HepG2 (cell line): ENCODE results near the gene IFI27. TPM values are rescaled to one million over a fixed set of nuclear protein-coding genes. Genes with fewer than 3 reads are reported as not detected.
A peak's percentile ranks its signal among the peaks of the same experiment; 100 is the strongest.
"Not testable (repeated sequence)": the region's sequence is repeated elsewhere in the genome, so short reads cannot be mapped to it uniquely, and the experiment has no call there.

Experiments
- ATAC-seq: fragments of 200-7000 bp; cut with Tn5 transposase; 3 replicates; pipeline ENCODE4 v1.9.1; 2020; ENCODE audit warnings: mild to moderate bottlenecking, moderate library complexity
- BruUV-seq: library from RNA; stranded (reverse); fragments of 400-500 nt; replicated peaks from 2 replicates; lab custom pipeline; 2021; lab: Mats Ljungman, UMichigan
- CTCF ChIA-PET: fragments of 300-600 bp; formaldehyde crosslinking; extraction: SDS; loops from one replicate; lab custom pipeline; 2021; ENCODE audit warnings: low total read pairs, inconsistent platforms, low intra/inter-chr PET ratio; lab: Yijun Ruan, JAX
- POLR2A ChIA-PET: fragments of 350-600 bp; sonication (Branson Sonifier 250); formaldehyde crosslinking; loops from one replicate; lab custom pipeline; 2020; ENCODE audit warnings: antibody characterized with exemption, inconsistent platforms; lab: Yijun Ruan, JAX
- DNase-seq: peaks from one replicate; pipeline ENCODE4 v3.0.0-alpha.2; 2015; ENCODE audit warnings: low spot score
- FAIRE-seq: peaks from 3 replicates; lab custom pipeline; 2011; peaks lifted over from hg19 to GRCh38; lab: Jason Lieb, UNC
- H2AFZ ChIP-seq: one replicate; pipeline ENCODE4 v1.6.1; 2011; ENCODE audit warnings: low read length, inconsistent platforms
- H3K27ac ChIP-seq: fragments of 300-600 bp; 3 replicates; pipeline ENCODE4 v1.8.0; 2011; ENCODE audit warnings: mixed run types, mild to moderate bottlenecking, mixed read lengths, low read length, inconsistent platforms; ENCODE audit not compliant: insufficient read depth; ENCODE audit errors: extremely low read length
- H3K27me3 ChIP-seq, 2 experiments: fragments of 200-600 bp in 1 of 2; 2 replicates in 1 of 2; 3 replicates in 1 of 2; pipeline versions ENCODE4 v1.6.0 to v1.8.0; 2011; ENCODE audit warnings: low read length in 2 of 2, mild to moderate bottlenecking in 2 of 2, moderate library complexity in 2 of 2, inconsistent platforms in 1 of 2; ENCODE audit not compliant: insufficient read depth in 2 of 2, control insufficient read depth in 1 of 2
- H3K36me3 ChIP-seq, 2 experiments: fragments of 200-600 bp in 1 of 2; replicated peaks in 1 of 2; 2 replicates in 1 of 2; 3 replicates in 1 of 2; pipeline versions ENCODE4 v1.5.1 to v1.8.0; 2011; ENCODE audit warnings: low read length in 2 of 2, inconsistent platforms in 1 of 2; ENCODE audit not compliant: insufficient read depth in 2 of 2, control insufficient read depth in 1 of 2
- H3K4me1 ChIP-seq: 2 replicates; pipeline ENCODE4 v1.5.1; 2012; ENCODE audit warnings: low read length, inconsistent platforms; ENCODE audit not compliant: insufficient read depth
- H3K4me2 ChIP-seq: 2 replicates; pipeline ENCODE4 v1.6.0; 2011; ENCODE audit warnings: low read depth, low read length, inconsistent platforms
- H3K4me3 ChIP-seq, 3 experiments: fragments of 200-600 bp in 1 of 3; sonication (generic), shearing (Covaris generic) in 1 of 3; replicated peaks in 1 of 3; 2 replicates each; pipeline ENCODE4 v1.5.1; 2011 to 2016; ENCODE audit warnings: low read length in 3 of 3, inconsistent platforms in 2 of 3, low read depth in 2 of 3, mild to moderate bottlenecking in 2 of 3, control low read depth in 1 of 3, mixed read lengths in 1 of 3; ENCODE audit not compliant: insufficient read depth in 1 of 3
- H3K79me2 ChIP-seq: one replicate; pipeline ENCODE4 v1.6.1; 2011; ENCODE audit warnings: low read length, inconsistent platforms; ENCODE audit not compliant: insufficient read depth
- H3K9ac ChIP-seq: 2 replicates; pipeline ENCODE4 v1.6.0; 2011; ENCODE audit warnings: mild to moderate bottlenecking, low read depth, low read length, inconsistent platforms; ENCODE audit not compliant: insufficient read depth
- H3K9me3 ChIP-seq: 2 replicates; pipeline ENCODE4 v1.5.1; 2012; ENCODE audit warnings: mild to moderate bottlenecking, low read length
- H4K20me1 ChIP-seq: 2 replicates; pipeline ENCODE4 v1.6.0; 2011; ENCODE audit warnings: inconsistent platforms, mild to moderate bottlenecking, low read length, moderate library complexity; ENCODE audit not compliant: insufficient read depth
- CEBPB ChIP-seq: IDR thresholded peaks from 2 replicates; pipeline ENCODE4 v1.6.1; 2011; ENCODE audit warnings: low read depth, low read length, improper control_type of control experiment, borderline replicate concordance
- GATAD1 ChIP-seq: IDR thresholded peaks from 2 replicates; pipeline ENCODE4 v1.6.1; 2016; ENCODE audit warnings: missing genetic modification reagents, missing compliant biosample characterization
- HNF4A ChIP-seq: sonication (generic); formaldehyde crosslinking; IDR thresholded peaks from 2 replicates; pipeline ENCODE4 v1.4.0; 2020; ENCODE audit warnings: missing genetic modification reagents
- MAF1 ChIP-seq: sonication (generic); formaldehyde crosslinking; IDR thresholded peaks from 2 replicates; pipeline ENCODE4 v1.5.0; 2020; ENCODE audit warnings: missing genetic modification reagents, borderline replicate concordance
- SIX1 ChIP-seq: sonication (generic); formaldehyde crosslinking; IDR thresholded peaks from 2 replicates; pipeline ENCODE4 v1.4.0; 2020; ENCODE audit warnings: missing genetic modification reagents, borderline replicate concordance
- ZBTB8A ChIP-seq: sonication (generic); formaldehyde crosslinking; IDR thresholded peaks from 2 replicates; pipeline ENCODE4 v1.4.0; 2020; ENCODE audit warnings: mild to moderate bottlenecking, low read depth, missing genetic modification reagents, borderline replicate concordance
- ZFYVE20 ChIP-seq: sonication (generic); formaldehyde crosslinking; IDR thresholded peaks from 2 replicates; pipeline ENCODE4 v1.8.0; 2023; ENCODE audit warnings: low read depth, mild to moderate bottlenecking, moderate library complexity, missing genetic modification reagents, borderline replicate concordance
- ZNF264 ChIP-seq: sonication (generic); formaldehyde crosslinking; IDR thresholded peaks from 2 replicates; pipeline ENCODE4 v1.4.0; 2020; ENCODE audit warnings: missing genetic modification reagents
- WGBS: methylation state at CpG from one replicate; pipeline ENCODE4 v1.1.6; 2017; ENCODE audit warnings: low lambda C conversion rate; 5-methylcytosine and 5-hydroxymethylcytosine counted together
- in situ Hi-C: cut with HindIII; loops from 2 replicates; pipeline ENCODE4 v1.10.0; 2017; ENCODE audit warnings: low pct_unique_long_range_greater_than_20kb; ENCODE audit not compliant: extremely low pct_ligation_motif_present
- intact Hi-C: fragments of 100-400 bp; cut with micrococcal nuclease; formaldehyde crosslinking; loops from one replicate; pipeline ENCODE4 v1.10.0; 2022; ENCODE audit not compliant: unreplicated experiment
- polyA plus RNA-seq, 8 experiments: library from polyadenylated mRNA; depleted of rRNA in 3 of 8; stranded (reverse) in 7 of 8; unstranded in 1 of 8; fragments of >200 nt; fragmentation: Illumina TruSeq in 4 of 8; extraction: Trizol in 4 of 8; gene quantifications; 2 replicates each; pipeline versions ENCODE4 v1.2.1 to v1.2.3, GENCODE V29; 2011 to 2016; ENCODE audit warnings: low read depth in 4 of 8, missing spikeins in 1 of 8, mixed read lengths in 1 of 8; ENCODE audit not compliant: insufficient read depth in 1 of 8
- total RNA-seq, 5 experiments: library from RNA; depleted of rRNA; stranded (reverse); fragments of >200 nt; fragmentation: Illumina TruSeq; extraction: Trizol; gene quantifications; 2 replicates each; pipeline ENCODE4 v1.2.3, GENCODE V29; 2016; ENCODE audit warnings: low read depth in 1 of 5

The IFI27 gene
- total and polyA plus RNA-seq, 2 of the 13 experiments (the other 11 are each of a cell fraction or from before 2014, with no cell fraction given): 1.2 to 1.7 TPM

- H4K20me1 ChIP-seq: no peaks in the 10 kb centered on the region
- in situ Hi-C loops (no loop called here), intact Hi-C loops (no loop called here)
- H3K4me1 ChIP-seq: peaks cover 11% of the 10 kb centered on the region; the same call in 1 of the 2 replicates
- TF ChIP-seq CEBPB (peak; percentile 39), MAF1 (CRISPR knock-in tag) (no peak), ZNF264 (CRISPR knock-in tag) (no peak), ZBTB8A (CRISPR knock-in tag) (no peak), SIX1 (CRISPR knock-in tag) (no peak), GATAD1 (no peak), ZFYVE20 (CRISPR knock-in tag) (no peak)
- peaks cover 0 to 11% of the 10 kb centered on the region in 2 experiments; a peak in 2 of 5 replicates for H3K27me3 ChIP-seq
- no peak overlapping the region for H2AFZ ChIP-seq
- ATAC-seq (no peak), FAIRE-seq (no peak), DNase-seq (no peak)
- CTCF ChIA-PET: no interaction called here
- no peak overlapping the region for H3K9ac ChIP-seq
- no peaks in the 10 kb centered on the region for H3K79me2 ChIP-seq
- H3K9me3 ChIP-seq: no peaks in the 10 kb centered on the region
- H3K36me3 ChIP-seq: no peaks in the 10 kb centered on the region
- POLR2A ChIA-PET: no interaction called here
- no peak overlapping the region for H3K4me2 ChIP-seq
- H3K27ac ChIP-seq: no peak overlapping the region
- no peak overlapping the region for H3K4me3 ChIP-seq
- WGBS: 37% methylated on average over 5 of the region's 6 CpGs
- BruUV-seq: no TSS peak
These were observed 43.3 kb downstream of the IFI27 start for GRCh38 chr14:94153750-94154342.

GRCh38 chr14:94156143-94156542 lies 45.6 kb downstream of the IFI27 start:
- FAIRE-seq, POLR2A ChIA-PET, intact Hi-C loops, BruUV-seq, H3K36me3 ChIP-seq, H3K79me2 ChIP-seq, H3K9ac ChIP-seq, DNase-seq, CTCF ChIA-PET, H3K4me2 ChIP-seq, H3K9me3 ChIP-seq, in situ Hi-C loops, ATAC-seq, H3K4me3 ChIP-seq, H3K27ac ChIP-seq, H4K20me1 ChIP-seq, H2AFZ ChIP-seq: not testable (repeated sequence)
- 0% methylated on average over 1 of the region's 1 CpG for WGBS
- TF ChIP-seq HNF4A (CRISPR knock-in tag): peak; percentile 11; the same call in 1 of the 2 replicates
- peaks cover 0 to 11% of the 10 kb centered on the region in 2 experiments; a peak in 2 of 5 replicates for H3K27me3 ChIP-seq
- H3K4me1 ChIP-seq: peaks cover 21% of the 10 kb centered on the region
